B cell (primary cell): Measurements from ENCODE around the gene TRIO.

Experiments used
- CTCF ChIP-seq: fragments of 200-600 bp; IDR thresholded peaks from one replicate; pipeline ENCODE4 v1.8.0; 2022; ENCODE audit warnings: antibody characterized with exemption, mild to moderate bottlenecking
- EZH2 ChIP-seq: IDR thresholded peaks from 2 replicates; pipeline ENCODE4 v1.6.1; 2012; ENCODE audit warnings: borderline replicate concordance, low read depth, mild to moderate bottlenecking, moderate library complexity, low read length; ENCODE audit not compliant: insufficient read depth, poor library complexity, severe bottlenecking

GRCh38 chr5:14495301-14495700, 352.2 kb downstream of the TRIO start:
- no peak for TF ChIP-seq CTCF
- no peak for TF ChIP-seq EZH2
